Activated CD8-positive, alpha-beta memory T cell treated with anti-CD3 and anti-CD28 coated beads, Interleukin-2, amount 50 U/mL, for 48 hours (primary cell): ENCODE data around the gene AFF3.
"Not testable (repeated sequence)": the region's sequence is repeated elsewhere in the genome, so short reads cannot be mapped to it uniquely, and the experiment has no call there.

Experiments used
- DNase-seq: peaks from one replicate; pipeline ENCODE4 v3.0.0-alpha.2; 2020

Gene AFF3

DNA sequence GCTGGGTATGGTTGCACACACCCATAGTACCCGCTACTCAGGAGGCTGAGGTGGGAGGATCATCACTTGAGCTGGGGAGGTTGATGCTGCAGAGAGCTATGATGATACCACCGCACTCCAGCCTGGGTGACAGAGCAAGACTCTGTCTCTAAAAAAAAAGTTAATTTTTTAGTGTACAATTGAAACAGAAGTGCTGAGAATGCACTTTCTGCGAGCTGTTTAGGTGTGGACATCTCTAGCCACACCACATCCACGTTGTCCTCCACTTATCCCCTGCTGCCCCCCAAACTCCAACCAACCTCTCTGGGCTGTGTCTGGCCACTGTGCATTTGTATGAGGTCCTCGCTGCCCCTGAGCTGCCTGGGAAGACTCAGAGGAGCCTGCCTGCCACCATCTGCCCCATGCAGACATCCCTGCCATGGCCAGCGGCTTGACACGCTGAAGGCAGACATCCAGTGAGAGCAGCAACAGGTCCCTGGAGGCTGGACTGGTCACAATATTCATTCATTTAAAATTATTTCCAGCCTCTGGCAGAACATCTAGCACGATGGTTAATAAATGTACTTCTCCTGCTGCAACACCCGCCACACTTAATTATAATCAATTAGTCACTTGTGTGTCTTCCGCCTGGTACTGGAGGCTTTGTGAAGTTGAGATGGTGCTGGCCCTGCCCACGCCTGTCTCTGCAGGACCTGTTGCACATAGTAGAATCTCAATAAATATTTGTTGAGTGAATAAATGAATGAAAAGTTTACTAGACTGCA is 3.7 kb upstream of the AFF3 start:
- DNase-seq, result no peak

DNA sequence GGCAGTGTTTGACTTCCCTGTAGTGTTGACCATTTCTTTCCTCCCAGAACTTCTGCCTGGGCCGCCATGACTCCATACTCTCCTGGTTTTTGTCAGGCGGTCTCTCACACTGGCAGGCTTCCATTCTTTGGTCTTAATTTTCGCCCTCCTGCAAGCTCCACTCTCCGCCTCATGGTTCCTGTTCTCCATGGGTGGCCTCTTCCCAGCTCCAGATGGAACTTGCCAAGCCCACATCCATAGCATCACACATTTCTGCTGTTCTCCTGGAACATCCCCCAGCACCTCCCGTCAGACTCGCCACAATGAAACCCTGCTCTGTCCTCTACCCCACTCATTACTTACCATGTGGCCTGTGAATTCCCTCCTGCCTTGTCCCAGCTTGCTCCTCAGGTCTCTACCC is 896 bp upstream of the AFF3 start:
- no peak for DNase-seq

DNA sequence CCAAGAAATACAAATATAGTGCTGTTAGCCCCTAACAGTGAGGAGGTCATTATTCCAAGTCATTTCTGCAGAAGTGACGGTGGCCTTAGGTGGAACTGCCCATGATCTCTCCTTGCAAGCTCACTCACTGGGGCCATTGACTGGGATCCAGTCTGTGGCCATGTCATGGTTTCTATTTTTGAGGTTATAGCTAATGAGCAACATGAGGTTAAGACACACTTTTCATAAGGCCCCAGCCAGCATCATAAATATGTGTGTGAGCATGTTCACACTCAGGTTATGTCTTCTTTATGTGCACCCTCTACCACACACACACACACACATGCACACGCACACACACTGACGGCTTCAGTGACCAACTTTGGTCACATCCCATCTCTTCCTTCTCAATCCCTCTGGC is 484 bp downstream of the AFF3 start:
- no peak for DNase-seq

DNA sequence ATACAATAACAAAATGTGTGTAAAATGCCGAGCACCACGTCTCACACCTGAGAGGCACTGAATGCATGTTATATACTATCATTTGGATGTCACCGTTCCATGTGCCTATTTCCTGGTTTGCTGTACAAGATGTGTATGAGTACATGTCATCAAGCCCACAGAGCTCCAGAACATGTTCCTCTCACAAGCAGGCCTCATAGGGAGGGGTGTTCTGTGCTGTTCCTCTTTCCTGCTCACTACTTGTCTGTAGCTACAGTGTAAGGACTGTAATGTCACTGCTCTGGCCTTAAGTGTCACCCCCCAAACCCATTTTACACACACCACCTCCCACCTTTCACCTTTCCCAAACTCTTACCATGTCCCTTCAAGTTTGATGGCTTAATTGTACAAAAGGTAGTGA is 1.8 kb downstream of the AFF3 start:
- DNase-seq, result no peak

DNA sequence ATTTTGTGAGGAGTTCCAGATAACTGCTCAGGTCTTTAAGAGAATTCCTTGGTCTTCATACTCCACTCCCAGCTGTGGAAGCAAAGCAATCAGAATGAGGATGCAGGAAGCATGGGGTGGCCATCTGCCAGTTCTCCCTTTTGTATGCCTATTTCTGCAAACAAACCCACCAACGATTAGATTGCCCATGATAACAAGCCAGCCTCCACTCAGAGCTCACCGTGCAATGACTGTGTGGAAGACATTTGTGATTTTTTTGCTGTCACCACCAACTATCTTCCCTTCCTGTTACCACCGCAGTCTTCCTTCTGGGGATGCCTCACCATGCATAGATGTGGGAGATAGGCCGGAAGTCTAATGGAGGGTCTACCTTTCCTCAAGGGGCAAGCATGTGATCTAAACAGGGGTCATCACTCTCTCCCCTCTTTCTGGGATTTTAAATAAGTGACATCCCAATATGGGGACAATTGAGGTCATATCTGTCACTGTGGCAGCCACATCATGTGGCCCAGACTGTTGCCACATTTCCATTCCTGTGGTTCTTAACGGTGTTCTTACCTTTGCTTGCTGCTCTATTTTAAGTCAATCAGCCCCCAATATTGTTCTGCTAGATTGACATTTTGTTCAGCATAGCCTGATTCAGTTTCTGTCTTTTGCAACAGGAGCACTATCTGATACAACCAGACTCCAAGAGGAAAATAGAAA is 4.4 kb downstream of the AFF3 start:
- DNase-seq, result no peak

DNA sequence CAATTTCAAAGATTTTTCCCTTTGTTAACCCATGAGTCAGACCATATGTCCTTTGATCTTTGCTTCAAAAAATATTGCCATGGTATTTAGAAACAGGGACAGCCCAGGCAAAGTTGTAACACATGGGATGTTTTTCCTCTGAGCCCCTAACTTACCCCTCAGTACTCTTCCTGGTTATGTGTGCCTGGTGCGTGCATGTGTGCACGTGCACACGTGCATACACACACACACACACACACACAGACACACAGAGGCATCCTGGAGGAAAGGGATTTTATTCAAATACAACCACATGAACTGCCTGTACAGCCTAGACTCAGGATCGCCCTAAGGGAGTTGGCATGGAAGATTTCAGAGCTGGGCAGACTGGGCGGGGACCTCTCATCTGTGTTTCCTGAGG is 5.1 kb downstream of the AFF3 start:
- no peak for DNase-seq

DNA sequence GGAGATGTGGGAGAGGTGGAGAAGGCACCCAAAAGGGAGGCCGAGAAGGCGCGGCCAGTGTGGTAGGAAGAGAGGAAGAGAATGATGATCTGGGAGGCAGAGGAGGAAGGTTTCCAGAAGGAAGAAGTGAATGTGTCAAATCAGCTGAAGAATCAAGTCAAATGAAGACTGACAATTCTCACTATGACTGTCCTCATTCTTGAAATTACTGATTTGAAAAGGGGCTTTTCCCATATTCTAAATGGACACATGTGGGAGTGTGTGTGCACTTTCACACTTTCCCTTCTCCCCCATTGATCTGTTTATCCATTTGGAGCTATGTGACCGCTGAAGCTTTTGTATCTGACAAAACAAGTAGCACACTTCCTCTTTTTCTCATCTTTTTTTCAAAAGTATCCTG is 6.1 kb downstream of the AFF3 start:
- DNase-seq, result no peak

DNA sequence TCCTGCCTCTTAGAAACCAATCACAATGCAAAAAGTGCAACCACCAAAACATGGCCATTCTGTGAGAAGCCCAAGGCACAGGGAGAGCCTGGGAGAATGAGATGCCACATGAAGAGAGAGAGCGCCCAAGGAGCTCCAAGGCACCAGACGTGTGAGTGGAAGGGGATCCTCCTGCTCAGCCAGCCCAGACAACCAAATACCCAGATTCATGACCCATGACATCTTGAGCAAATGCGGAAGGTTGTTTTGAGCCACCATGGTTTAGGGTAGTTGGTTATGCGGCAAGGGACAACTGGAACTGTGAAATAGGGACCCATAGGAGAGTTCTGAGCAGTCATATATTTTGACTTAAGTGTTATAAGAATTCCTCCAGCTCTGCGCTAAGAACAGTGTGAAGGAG is 7.0 kb downstream of the AFF3 start:
- DNase-seq, result no peak

DNA sequence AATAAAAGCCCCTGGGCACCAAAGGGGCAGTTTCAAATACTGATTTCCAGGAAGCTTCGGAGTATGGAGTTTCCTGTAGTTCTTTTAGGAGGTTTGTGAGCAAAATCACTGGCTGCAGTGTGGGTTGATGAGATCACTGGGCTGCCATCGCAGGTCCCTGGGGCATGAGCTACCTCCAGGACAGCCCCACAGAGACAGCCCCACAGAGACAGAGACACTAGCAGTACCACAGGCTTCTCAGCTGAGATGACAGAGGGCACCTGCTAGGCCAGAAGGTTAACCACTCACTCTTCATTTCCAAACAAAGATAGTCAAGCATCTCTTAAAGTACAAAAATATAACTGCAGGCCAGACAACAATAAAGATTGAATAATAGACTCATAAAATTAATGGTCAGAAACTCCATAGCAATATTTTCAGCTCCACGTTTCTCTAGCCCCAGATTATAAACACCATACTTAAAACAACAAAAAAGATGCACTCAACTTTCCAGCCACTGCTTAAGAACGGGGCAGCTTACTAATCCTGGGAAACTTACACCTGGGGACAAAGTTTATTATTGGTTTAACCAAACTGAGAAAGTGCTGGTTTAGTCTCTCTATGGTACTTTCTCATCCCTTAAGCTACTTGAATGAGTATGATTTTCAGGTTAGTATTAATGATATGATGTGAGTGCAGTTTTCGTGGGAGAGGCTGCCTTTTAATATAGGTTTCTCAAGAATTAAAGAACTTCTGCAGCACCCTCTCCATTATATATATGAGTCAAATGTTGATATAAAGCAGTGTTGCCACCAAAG is 11.6 kb downstream of the AFF3 start:
- DNase-seq, result no peak

DNA sequence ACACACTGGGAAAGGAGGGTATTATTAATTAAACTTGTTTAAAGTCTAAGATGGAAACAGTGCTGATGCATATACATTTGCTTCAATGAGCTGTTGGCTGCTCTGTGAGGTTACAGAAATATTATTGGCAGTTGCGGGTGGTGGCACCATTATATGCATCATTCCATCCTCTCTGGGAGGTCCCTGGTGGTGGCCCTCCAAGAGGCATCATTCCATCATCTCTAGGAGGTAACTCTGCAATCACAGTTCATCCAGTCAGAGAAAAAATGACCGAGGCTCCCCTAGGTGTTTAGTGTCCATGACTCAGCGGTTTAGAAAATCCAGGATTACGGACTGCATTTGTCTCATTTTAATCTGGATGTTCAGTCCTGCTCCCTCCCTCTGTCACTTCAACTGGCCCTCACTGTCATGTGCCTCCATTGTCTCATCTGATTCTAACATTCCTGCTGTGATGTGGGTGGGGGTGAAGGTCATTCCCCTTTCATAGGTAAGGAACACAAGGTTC is 15.4 kb downstream of the AFF3 start:
- no peak for DNase-seq

DNA sequence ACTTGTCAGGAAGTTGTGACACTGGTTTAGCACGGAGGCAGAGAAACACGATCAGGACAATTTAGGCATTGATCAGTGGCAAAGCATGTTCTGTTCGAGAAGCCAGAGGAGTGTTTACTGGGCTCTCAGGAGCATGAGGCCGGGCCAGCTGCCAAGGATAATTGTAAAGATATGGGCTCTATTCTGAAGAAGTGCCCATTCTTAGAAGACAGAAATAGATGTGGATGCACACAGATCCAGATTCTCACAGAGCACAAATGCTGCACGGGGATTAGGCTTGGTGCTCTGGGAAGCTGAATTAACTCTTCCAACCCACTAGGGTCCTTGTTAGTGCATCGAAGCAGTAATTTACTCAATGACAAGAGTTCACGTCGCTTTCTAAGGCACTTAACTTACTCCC is 16.2 kb downstream of the AFF3 start:
- no peak for DNase-seq

DNA sequence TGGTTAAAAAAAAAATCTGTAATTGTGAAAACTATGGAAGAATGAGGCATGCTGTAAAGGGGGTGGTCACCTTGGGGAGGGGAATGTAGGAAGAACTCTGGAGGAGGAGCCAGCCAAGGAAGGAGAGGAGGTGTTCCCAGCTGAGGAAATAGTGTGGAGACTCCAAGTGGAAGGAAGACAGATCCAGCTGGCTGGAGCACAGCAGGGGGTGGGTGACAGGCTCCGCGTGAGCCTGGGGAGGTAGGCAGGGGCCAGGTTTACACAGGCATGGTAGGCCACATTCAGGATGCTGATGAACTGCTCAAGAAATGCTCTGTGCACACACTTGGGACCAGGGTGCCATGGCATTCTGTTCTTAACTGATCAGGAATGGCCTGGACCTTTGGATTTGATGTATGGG is 16.8 kb downstream of the AFF3 start:
- no peak for DNase-seq

DNA sequence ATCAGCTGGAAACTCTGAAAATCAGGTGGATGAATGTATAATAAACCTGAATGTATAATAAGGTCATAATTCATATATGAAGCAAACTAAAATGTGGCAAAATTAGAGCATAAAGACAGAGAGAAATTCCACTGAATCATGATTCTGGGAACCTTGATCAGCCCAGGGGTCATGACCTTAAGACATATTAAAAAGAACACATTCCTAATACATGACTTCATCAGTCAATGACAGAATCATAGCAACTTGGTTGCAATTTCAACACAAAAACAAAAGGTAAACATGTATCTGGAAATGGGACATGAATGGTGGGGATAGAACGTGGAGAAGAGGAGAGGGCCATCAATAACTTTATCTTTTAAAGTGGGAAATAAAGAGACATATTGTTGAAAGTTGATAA is 17.6 kb downstream of the AFF3 start:
- DNase-seq, result no peak

DNA sequence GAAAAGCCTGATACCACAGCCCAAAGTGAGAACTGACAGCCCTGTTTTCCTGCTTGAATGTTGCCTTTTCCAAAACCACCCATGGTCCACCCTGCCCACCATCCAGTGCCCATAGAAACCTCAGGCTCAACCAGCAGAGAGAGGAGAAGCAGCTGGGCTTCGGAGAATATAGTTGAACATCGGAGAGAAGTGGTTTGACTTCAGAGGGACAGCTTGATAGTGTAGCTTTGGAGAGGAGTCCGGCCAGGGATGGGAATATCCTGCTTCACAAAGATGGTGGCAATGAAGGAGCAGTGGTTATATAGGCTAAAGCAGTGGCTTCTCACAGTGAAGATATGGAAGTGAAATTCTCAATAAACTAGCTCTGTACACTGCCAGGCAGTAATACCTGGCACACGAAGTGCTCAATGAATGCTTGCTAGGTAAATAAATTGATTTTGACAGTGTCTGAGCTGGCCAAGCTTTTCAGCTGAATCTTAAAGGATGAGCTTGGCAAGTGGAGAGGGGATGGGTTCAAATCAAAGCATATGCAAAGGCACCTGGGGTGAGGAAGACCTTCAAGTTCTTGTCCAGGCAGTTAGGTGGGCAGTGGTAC is 21.2 kb downstream of the AFF3 start:
- no peak for DNase-seq

DNA sequence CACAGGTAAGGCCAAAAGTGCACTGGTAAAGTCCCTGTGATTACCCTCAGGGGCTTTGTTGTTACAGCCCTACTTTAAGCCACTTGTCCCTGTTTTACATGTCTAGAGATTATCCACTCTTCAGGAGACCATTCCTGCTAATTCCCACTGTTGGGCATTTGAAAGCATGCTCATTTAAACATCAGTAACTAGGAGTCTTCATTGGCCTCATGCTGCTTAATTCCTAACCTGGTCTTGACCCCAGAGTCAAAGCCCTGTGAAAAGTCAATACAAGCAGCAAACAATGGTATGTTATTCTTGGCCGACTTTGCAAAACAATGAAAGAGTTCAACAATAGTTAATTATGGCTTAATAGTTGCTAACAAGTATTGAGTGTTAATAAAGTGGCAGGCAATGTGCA is 23.2 kb downstream of the AFF3 start:
- DNase-seq, result no peak

DNA sequence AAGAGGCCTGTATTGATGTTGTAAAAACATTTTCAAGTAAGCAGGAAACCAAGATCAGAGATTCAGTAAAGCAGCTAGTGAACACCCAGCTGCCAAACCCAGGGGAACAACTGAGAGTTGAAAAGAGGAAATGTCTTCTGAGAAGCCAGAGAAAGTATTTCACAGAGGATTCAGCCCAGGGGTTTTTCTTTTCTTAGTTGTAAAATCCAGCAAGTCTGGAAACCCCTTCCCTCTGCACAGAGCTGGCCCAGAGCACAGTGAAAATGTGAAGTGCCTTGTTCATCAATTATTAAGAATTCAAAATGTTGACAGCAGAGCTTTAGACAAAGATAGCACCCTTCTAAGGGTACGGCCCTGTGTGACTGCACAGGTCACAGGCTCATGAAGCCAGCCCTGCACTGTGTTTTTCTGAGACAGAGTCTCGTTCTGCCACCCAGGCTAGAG is 28.4 kb downstream of the AFF3 start:
- DNase-seq, result no peak

DNA sequence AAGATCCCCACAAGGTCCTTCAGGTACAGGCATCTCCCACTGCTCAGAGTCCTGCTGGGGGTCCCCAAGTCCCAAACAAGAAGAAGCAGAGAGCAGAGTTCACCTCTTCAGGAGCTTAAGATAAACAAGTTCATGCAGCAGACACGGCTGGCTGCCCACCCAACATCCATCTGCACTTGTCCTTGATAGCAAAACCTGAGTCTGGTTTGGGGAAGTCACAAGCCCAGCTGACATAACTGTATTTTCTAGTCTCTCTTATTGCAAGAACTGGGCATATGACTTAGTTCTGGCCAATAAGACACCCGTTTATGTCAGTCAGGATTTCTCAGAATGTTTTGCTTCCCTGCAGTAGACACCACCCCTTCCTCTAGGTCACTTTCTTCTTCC is 31.8 kb downstream of the AFF3 start:
- no peak for DNase-seq

DNA sequence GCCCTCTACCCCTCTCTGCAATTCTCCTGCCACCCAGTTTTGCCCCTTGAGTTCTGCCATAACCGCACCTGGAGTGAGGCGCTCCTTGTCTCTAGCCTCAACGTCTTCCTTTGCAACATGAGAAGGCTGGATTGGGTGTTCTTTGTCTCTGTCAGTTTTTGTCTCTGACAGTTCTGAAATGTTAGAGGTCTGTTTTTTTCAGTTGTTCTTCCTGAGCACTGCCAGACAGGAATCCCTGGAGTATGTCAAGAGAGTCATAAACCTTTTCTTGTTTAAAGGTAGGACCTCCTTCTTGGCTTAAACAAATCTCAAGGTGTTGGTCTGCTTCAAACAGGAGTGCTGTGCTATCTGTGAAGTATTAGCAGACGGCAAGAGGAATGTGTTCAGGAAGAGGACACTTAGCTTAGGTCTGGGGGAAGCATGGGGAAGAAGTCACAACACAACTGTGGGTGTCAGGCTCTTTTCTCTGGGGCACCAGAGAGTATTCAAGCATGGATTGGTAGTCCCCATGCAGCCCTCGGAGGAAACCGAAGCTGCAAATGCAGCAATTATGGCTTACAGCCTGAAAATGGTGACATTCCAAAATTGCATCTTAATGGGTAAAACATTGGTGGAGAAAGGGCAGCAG is 32.3 kb downstream of the AFF3 start:
- no peak for DNase-seq

DNA sequence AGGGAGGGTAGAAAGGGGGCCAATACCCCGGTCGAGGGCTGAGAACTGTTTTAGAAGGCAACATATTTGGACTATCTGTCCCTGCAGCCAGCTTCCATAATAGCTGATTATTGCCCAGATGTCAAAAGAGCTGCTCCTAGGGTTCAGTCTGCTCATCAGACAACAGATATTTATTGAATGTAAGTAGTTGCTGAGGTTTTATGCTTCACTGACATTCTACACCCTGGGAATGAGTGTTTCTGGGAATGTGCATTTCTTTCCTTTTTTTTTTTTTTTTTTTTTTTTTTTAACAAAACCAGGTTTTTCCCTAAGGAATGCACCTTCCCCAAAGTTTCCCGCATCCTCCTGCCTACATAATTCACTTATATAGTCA is 33.8 kb downstream of the AFF3 start:
- not testable (repeated sequence) for DNase-seq

DNA sequence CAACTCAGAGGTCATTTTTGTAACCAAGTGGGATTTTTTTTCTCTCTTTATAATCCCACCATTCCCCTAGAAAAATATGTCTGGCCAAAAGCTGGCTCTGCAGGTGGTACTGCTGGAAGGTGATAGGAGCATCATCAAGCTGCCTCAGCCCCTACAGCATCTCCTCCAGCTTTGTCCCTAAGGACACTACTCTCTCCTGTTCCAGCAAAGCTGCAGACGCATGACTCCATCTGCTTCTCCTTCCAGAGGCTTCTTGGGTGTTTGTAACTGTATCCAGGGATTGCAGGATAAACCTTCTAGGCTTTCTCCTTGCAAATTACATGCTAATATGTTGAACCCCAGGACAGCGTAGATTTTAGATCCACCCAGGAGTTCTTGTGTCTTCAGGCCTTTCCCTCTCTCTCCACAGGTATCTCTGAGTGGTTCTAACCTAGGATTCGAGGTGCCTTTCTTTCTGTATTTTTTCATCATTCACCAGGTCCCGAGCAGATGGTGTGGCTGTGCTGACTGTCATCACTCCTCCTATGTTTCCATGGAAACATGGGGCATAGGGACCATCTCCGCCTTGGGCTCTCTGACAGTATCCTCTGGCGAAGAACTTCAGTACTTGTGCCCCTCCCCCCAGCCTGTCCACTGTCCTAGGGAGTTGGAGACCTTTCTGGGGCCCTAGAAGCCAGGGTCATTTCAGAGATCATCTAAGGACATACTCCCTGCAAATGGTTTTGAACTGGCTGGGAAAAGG is 34.3 kb downstream of the AFF3 start:
- no peak for DNase-seq

DNA sequence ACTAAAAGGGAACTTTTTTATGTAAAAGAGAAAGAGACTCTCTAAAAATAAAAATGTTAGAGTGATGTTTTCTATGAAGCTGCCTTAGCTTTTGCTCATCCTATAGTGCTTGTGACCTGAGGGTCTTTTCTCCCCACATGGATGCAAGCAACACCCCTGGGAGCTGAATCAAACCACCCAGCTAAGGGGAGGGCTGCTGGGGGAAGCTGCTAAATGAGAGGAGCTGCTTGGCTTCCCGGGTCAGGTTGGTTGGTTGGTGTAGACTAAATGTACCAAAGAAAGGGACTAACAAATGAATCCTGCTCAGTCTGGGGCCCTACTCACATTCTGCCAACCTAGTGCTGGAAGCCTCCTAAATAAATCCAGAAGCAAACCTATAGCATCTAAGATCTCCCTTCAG is 35.0 kb downstream of the AFF3 start:
- no peak for DNase-seq

DNA sequence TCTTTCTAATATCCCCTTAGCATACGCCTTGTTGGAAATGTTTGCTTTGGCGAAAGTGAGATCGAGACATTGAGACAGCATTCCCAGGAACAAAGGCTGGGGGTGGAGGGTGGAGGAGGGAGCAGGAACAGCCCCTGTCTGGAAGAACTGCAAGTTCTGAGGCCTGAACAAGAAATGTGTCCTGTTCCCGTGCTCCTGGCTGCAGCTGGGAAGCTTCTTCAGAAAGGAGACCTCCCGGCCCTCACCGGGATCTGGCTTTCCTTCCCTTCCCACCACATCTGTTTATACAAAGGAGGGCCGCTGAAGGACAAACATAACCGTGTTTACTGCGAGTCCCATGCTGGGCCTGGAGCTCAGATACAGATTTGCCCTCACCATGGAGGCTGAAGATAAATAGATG is 35.9 kb downstream of the AFF3 start:
- DNase-seq, result no peak
